Amygdala (tissue), 56 donors: Measurements from ENCODE around the gene EIF4G1.
"Not testable (repeated sequence)": the region's sequence is repeated elsewhere in the genome, so short reads cannot be mapped to it uniquely, and the experiment has no call there.

Source experiments
- DNase-seq, 56 donors: peaks; one replicate each; lab custom pipeline; 2025; lab: John Stamatoyannopoulos, UW

Gene EIF4G1

GRCh38 chr3:184314363-184314699, at the start of gene EIF4G1:
Gene EIF4G1, plus strand, starts transcription at chr3:184314606. Its CDS starts 1,191 bp downstream, at chr3:184315797.
- peak; percentile 59 to 95 (median 88) for DNase-seq

DNA sequence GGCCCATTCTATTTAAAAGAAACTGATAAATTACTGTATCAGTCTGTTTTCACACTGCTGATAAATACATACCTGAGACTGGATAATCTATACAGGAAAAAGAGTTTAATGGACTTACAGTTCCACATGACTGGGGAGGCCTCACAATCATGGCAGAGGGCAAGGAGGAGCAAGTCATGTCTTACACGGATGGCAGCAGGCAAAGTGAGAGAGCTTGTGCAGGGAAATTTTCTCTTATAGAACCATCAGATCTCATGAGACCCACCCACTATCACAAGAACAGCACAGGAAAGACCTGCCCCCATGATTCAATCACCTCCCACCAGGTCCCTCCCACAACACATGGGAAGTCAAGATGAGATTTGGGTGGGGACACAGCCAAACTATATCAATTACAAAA, 47.2 kb upstream of the EIF4G1 start:
- not testable (repeated sequence) for DNase-seq

- DNase-seq: no peak
These were observed 42.1 kb upstream of the EIF4G1 start for GRCh38 chr3:184272269-184272668.

- no peak for DNase-seq
These were observed 39.1 kb upstream of the EIF4G1 start for GRCh38 chr3:184275381-184275701.

GRCh38 chr3:184275961-184276910, 38.2 kb upstream of the EIF4G1 start, which contains the start of gene ECE2:
Gene ECE2, plus strand, starts transcription at chr3:184276022. Its CDS starts 132 bp downstream, at chr3:184276154.
- peak in 3 of 56 donors; percentile 13 to 51 (median 22) for DNase-seq

DNA sequence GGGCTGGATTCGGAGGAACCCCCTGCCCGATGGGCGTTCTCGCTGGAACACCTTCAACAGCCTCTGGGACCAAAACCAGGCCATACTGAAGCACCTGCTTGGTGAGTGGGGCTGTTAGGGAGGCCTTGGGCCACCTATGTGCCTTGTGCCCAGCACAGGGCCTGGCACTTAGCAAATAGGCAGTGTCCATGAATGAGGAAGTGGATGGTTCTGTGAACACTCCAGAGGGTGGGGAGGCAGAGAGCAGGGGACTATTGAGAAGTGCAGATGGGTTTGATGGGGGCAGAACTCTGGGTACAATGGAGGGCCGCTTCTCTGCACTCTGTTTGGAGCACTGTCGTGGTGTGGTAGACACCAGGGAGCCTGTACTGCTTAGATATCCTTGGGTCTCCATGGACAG, 37.0 kb upstream of the EIF4G1 start:
- no peak for DNase-seq

GRCh38 chr3:184282941-184283340, 31.5 kb upstream of the EIF4G1 start:
- no peak for DNase-seq

DNA sequence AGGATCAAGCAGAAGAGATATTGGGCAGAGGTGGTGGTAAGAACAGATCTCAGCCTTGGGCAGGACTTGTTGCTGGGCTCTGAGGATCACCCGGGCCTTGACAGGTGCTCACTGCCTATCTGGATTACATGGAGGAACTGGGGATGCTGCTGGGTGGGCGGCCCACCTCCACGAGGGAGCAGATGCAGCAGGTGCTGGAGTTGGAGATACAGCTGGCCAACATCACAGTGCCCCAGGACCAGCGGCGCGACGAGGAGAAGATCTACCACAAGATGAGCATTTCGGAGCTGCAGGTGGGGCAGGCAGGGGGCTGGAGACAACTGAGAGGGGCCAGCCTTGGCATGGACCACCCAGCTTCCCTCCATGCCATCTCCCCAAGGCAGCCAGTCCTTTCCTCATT, 30.7 kb upstream of the EIF4G1 start:
- DNase-seq: no peak

GRCh38 chr3:184284696-184285095, 29.7 kb upstream of the EIF4G1 start:
- DNase-seq: peak in 39 of 56 donors; percentile 10 to 77 (median 43)

DNA sequence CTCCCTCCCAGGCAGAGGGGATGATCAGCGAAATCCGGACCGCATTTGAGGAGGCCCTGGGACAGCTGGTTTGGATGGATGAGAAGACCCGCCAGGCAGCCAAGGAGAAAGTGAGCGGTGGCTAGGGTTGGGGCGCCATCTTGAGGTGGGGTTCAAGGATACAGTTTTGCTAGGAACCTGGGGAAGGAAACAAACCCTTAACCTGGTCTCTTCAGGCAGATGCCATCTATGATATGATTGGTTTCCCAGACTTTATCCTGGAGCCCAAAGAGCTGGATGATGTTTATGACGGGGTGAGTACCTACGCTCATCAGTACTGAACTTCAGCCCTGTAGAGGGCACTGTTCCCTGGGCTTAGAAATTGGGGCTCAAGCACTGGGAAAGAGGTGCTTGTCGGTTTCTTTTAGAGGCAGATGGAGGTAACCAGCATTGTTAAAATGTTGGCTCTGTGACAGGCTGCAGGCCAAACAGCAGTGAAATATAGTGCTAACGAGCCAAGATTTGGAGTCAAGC, 24.9 kb upstream of the EIF4G1 start:
- peak in 26 of 56 donors; percentile 3 to 51 (median 23) for DNase-seq

- no peak for DNase-seq
These were observed 24.1 kb upstream of the EIF4G1 start for GRCh38 chr3:184290331-184290730.

DNA sequence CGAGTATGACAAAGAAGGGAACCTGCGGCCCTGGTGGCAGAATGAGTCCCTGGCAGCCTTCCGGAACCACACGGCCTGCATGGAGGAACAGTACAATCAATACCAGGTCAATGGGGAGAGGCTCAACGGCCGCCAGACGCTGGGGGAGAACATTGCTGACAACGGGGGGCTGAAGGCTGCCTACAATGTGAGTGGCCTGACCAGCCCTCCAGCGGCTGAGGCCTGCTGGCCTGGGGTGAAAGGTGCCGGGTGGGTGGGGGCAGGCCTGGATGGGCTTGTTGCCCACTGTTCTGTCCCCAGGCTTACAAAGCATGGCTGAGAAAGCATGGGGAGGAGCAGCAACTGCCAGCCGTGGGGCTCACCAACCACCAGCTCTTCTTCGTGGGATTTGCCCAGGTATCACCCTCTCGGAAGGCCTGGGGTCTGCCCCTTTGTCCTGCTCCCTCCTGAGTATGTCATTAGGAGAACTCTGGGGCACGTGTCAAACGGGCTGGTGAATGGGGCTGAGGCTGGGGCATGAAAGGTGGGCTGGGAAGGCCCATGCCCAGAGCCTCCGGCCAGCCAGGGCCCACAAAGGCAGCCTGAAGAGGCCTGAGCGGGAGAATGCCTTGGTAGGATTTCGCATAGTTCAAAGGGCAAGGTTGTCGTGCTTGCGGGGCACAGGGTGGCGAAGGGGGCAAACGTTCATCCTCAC, 23.2 kb upstream of the EIF4G1 start:
- no peak for DNase-seq

- DNase-seq: no peak
These were observed 22.5 kb upstream of the EIF4G1 start for GRCh38 chr3:184291738-184292445.

DNA sequence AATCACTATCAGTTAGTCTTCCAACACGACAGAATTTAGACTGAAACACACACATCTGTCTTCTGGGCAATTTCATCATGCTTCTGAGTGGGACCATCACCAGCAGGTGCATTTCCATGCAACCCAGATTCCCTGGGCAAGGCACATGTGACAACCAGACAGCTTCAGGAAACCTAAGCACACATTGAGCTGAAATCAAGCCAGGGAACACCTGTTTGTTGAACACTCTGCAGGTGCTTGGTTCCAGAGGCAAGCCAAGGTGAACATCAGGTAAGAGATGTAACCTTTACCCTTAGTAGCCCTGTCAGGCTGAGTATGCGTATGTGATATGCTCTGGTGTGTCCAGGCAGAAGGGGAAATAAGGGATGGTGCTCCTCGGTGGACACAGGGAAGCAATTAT, 18.6 kb upstream of the EIF4G1 start:
- no peak for DNase-seq

DNA sequence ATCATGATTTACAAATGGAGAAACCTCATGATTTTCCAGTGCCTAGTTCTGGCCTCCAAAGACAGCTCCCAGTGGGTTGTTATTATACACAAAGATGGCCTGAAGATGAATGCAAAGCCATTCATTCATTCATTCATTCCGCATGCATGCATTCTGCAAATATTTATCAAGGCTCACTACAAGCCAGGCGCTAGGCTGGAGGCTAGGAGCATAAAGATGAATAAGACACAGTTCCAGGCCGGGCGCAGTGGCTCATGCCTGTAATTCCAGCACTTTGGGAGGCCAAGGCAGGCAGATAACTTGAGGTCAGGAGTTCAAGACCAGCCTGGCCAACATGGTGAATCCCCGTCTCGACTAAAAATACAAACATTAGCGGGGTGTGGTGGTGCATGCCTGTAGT, 17.8 kb upstream of the EIF4G1 start:
- DNase-seq: no peak

- peak; percentile 86 to 98 (median 95) for DNase-seq
These were observed 15.5 kb upstream of the EIF4G1 start, which contains the start of gene PSMD2 for GRCh38 chr3:184298759-184299487. Gene PSMD2, plus strand, starts transcription at chr3:184299241. Its CDS starts 26 bp downstream, at chr3:184299267.

- peak in 2 of 56 donors; percentile 41 to 53 for DNase-seq
These were observed 14.7 kb upstream of the EIF4G1 start for GRCh38 chr3:184299488-184300377.

- no peak for DNase-seq
These were observed 14.1 kb upstream of the EIF4G1 start for GRCh38 chr3:184300378-184300720.

DNA sequence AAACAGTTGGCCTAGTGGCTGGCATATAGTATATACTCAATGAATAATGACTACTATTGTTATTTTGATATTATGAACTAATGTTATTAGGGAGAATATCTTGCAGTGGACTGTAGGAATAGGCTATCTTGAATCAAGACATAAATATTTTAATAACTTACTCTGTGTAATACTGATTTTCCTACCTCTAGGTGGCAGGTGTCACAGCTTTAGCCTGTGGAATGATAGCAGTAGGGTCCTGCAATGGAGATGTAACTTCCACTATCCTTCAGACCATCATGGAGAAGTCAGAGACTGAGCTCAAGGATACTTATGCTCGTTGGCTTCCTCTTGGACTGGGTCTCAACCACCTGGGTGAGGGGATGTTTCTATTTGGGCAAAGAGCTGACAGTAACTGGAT, 8.8 kb upstream of the EIF4G1 start:
- no peak for DNase-seq
